ENCODE results near the gene SOD3.

DNA sequence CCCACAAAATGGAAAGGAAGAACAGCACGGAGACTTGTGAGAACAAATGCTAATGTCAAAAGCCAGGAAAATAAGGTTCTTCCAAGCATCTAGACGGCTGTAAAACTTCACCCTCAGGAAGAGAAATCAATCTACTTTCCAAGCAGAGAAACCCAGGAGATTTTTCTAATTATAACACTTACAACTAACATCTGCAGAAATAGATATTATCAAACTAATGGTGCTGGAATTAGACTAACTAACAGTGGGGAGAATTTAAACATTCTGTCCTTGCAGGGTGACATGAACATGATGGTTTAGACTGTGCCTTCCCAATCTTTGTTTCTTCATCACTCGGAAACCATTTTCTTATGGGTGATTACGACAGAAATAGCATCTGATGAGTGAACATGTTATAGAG is 40.3 kb downstream of the SOD3 start:
- TF ChIP-seq, protein P1, sequence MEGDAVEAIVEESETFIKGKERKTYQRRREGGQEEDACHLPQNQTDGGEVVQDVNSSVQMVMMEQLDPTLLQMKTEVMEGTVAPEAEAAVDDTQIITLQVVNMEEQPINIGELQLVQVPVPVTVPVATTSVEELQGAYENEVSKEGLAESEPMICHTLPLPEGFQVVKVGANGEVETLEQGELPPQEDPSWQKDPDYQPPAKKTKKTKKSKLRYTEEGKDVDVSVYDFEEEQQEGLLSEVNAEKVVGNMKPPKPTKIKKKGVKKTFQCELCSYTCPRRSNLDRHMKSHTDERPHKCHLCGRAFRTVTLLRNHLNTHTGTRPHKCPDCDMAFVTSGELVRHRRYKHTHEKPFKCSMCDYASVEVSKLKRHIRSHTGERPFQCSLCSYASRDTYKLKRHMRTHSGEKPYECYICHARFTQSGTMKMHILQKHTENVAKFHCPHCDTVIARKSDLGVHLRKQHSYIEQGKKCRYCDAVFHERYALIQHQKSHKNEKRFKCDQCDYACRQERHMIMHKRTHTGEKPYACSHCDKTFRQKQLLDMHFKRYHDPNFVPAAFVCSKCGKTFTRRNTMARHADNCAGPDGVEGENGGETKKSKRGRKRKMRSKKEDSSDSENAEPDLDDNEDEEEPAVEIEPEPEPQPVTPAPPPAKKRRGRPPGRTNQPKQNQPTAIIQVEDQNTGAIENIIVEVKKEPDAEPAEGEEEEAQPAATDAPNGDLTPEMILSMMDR (IDR thresholded peaks at IDR 0.05): no peak
- no peak for TF ChIP-seq POLR2AphosphoS5 (IDR thresholded peaks at IDR 0.05)
